Measurements from ENCODE around the gene THAP11.

- TF ChIP-seq EP300 (IDR thresholded peaks at IDR 0.05) = no peak
- TF ChIP-seq, protein P1, sequence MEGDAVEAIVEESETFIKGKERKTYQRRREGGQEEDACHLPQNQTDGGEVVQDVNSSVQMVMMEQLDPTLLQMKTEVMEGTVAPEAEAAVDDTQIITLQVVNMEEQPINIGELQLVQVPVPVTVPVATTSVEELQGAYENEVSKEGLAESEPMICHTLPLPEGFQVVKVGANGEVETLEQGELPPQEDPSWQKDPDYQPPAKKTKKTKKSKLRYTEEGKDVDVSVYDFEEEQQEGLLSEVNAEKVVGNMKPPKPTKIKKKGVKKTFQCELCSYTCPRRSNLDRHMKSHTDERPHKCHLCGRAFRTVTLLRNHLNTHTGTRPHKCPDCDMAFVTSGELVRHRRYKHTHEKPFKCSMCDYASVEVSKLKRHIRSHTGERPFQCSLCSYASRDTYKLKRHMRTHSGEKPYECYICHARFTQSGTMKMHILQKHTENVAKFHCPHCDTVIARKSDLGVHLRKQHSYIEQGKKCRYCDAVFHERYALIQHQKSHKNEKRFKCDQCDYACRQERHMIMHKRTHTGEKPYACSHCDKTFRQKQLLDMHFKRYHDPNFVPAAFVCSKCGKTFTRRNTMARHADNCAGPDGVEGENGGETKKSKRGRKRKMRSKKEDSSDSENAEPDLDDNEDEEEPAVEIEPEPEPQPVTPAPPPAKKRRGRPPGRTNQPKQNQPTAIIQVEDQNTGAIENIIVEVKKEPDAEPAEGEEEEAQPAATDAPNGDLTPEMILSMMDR (IDR thresholded peaks at IDR 0.05) = no peak
- no peak for TF ChIP-seq CHD2 (IDR thresholded peaks at IDR 0.05; ENCODE audit: low read length, partially characterized antibody)
- TF ChIP-seq JUNB (IDR thresholded peaks at IDR 0.05) = no peak
- no peak for TF ChIP-seq PHF8 (IDR thresholded peaks at IDR 0.05; ENCODE audit: borderline replicate concordance, low read depth)
- TF ChIP-seq, protein P2, sequence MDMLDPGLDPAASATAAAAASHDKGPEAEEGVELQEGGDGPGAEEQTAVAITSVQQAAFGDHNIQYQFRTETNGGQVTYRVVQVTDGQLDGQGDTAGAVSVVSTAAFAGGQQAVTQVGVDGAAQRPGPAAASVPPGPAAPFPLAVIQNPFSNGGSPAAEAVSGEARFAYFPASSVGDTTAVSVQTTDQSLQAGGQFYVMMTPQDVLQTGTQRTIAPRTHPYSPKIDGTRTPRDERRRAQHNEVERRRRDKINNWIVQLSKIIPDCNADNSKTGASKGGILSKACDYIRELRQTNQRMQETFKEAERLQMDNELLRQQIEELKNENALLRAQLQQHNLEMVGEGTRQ (IDR thresholded peaks at IDR 0.05) = no peak
- no peak for TF ChIP-seq POLR2A (IDR thresholded peaks at IDR 0.05; ENCODE audit: low read length)
- TF ChIP-seq, protein P3, sequence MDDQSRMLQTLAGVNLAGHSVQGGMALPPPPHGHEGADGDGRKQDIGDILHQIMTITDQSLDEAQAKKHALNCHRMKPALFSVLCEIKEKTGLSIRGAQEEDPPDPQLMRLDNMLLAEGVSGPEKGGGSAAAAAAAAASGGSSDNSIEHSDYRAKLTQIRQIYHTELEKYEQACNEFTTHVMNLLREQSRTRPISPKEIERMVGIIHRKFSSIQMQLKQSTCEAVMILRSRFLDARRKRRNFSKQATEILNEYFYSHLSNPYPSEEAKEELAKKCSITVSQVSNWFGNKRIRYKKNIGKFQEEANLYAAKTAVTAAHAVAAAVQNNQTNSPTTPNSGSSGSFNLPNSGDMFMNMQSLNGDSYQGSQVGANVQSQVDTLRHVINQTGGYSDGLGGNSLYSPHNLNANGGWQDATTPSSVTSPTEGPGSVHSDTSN (IDR thresholded peaks at IDR 0.05) = no peak
These were observed 30.1 kb downstream of the THAP11 start for GRCh38 chr16:67872131-67872630.

All from A549 (cell line).